NCI-H524 (cell line): ENCODE measurements around the gene OSTF1.

Experiments
- DNase-seq, 2 experiments: peaks; one replicate each; lab custom pipeline; 2025; lab: John Stamatoyannopoulos, UW

OSTF1 gene

GRCh38 chr9:75121914-75122558, 33.7 kb downstream of the OSTF1 start:
- no peak for DNase-seq

GRCh38 chr9:75123696-75124095, 35.4 kb downstream of the OSTF1 start:
- DNase-seq: no peak

- no peak for DNase-seq
Observed at GRCh38 chr9:75128535-75128934, 40.2 kb downstream of the OSTF1 start.

GRCh38 chr9:75130172-75130571, 41.9 kb downstream of the OSTF1 start:
- DNase-seq: no peak

GRCh38 chr9:75130621-75131230, 42.4 kb downstream of the OSTF1 start:
- no peak for DNase-seq

- DNase-seq: no peak
Observed at GRCh38 chr9:75131700-75132099, 43.4 kb downstream of the OSTF1 start.

GRCh38 chr9:75132244-75132643, 43.9 kb downstream of the OSTF1 start:
- DNase-seq: no peak

GRCh38 chr9:75133396-75133795, 45.1 kb downstream of the OSTF1 start:
- DNase-seq: no peak

- DNase-seq: no peak
Observed at GRCh38 chr9:75134495-75134894, 46.2 kb downstream of the OSTF1 start.

- no peak for DNase-seq
Observed at GRCh38 chr9:75138260-75139040, 50.1 kb downstream of the OSTF1 start.

- DNase-seq: no peak
Observed at GRCh38 chr9:75139201-75139600, 50.9 kb downstream of the OSTF1 start.

- peak in 1 of 2 experiments; percentile 26 for DNase-seq
Observed at GRCh38 chr9:75140261-75140660, 51.9 kb downstream of the OSTF1 start.

- DNase-seq: no peak
Observed at GRCh38 chr9:75142202-75142601, 53.9 kb downstream of the OSTF1 start.

- no peak for DNase-seq
Observed at GRCh38 chr9:75146229-75146628, 57.9 kb downstream of the OSTF1 start.

- no peak for DNase-seq
Observed at GRCh38 chr9:75147638-75148037, 59.3 kb downstream of the OSTF1 start.

- DNase-seq: no peak
Observed at GRCh38 chr9:75148561-75148960, 60.2 kb downstream of the OSTF1 start.

- no peak for DNase-seq
Observed at GRCh38 chr9:75149841-75150241, 61.5 kb downstream of the OSTF1 start.

GRCh38 chr9:75150512-75150911, 62.2 kb downstream of the OSTF1 start:
- no peak for DNase-seq

GRCh38 chr9:75152416-75152815, 64.1 kb downstream of the OSTF1 start:
- no peak for DNase-seq

- DNase-seq: no peak
Observed at GRCh38 chr9:75156858-75157257, 68.5 kb downstream of the OSTF1 start.

GRCh38 chr9:75161116-75161857, 73.0 kb downstream of the OSTF1 start:
- DNase-seq: no peak

GRCh38 chr9:75163764-75164163, 75.5 kb downstream of the OSTF1 start:
- no peak for DNase-seq

GRCh38 chr9:75164573-75164972, 76.3 kb downstream of the OSTF1 start:
- DNase-seq: no peak
